Osteoblast (primary cell): Measurements from ENCODE around the gene ZNF496. TPM values are rescaled to one million over a fixed set of nuclear protein-coding genes. Genes with fewer than 3 reads are reported as not detected.

Source experiments
- DNase-seq: peaks from one replicate; pipeline ENCODE4 v3.0.0; 2011; ENCODE audit warnings: low spot score, mixed read lengths; ENCODE audit not compliant: insufficient read length; ENCODE audit errors: missing footprints
- H2AFZ ChIP-seq: 2 replicates; pipeline ENCODE4 v1.6.0; 2011; ENCODE audit warnings: mild to moderate bottlenecking, low read length
- H3K27ac ChIP-seq: 2 replicates; pipeline ENCODE4 v1.5.1; 2011; ENCODE audit warnings: mild to moderate bottlenecking, low read depth, low read length, moderate library complexity
- H3K27me3 ChIP-seq: 2 replicates; pipeline ENCODE4 v1.6.0; 2012; ENCODE audit warnings: mild to moderate bottlenecking, control low read depth, inconsistent platforms, low read length, moderate library complexity; ENCODE audit not compliant: insufficient read depth
- H3K36me3 ChIP-seq: 2 replicates; pipeline ENCODE4 v1.5.1; 2011; ENCODE audit warnings: mild to moderate bottlenecking, low read length, control low read depth, moderate library complexity; ENCODE audit not compliant: insufficient read depth
- H3K4me1 ChIP-seq: 2 replicates; pipeline ENCODE4 v1.5.1; 2011; ENCODE audit warnings: mild to moderate bottlenecking, low read length, control low read depth, moderate library complexity; ENCODE audit not compliant: insufficient read depth
- H3K4me2 ChIP-seq: 2 replicates; pipeline ENCODE4 v1.6.0; 2011; ENCODE audit warnings: mild to moderate bottlenecking, low read length; ENCODE audit not compliant: insufficient read depth
- H3K4me3 ChIP-seq: fragments of 200-600 bp; sonication (generic); 3 replicates; pipeline ENCODE4 v1.5.1; 2012; ENCODE audit warnings: mild to moderate bottlenecking, low read length, inconsistent platforms; ENCODE audit not compliant: insufficient read depth
- H3K79me2 ChIP-seq: 2 replicates; pipeline ENCODE4 v1.6.0; 2012; ENCODE audit warnings: mild to moderate bottlenecking, low read length, control low read depth, inconsistent platforms; ENCODE audit not compliant: insufficient read depth
- H3K9me3 ChIP-seq: 2 replicates; pipeline ENCODE4 v1.5.1; 2011; ENCODE audit warnings: low read depth, low read length, control low read depth
- H4K20me1 ChIP-seq: 2 replicates; pipeline ENCODE4 v1.6.0; 2012; ENCODE audit warnings: mild to moderate bottlenecking, low read length, control low read depth; ENCODE audit not compliant: insufficient read depth
- CTCF ChIP-seq: IDR thresholded peaks from 2 replicates; pipeline ENCODE4 v1.5.1; 2011; ENCODE audit warnings: mild to moderate bottlenecking, low read depth, low read length, moderate library complexity; ENCODE audit errors: extremely low read depth
- total RNA-seq: library from RNA; depleted of rRNA; stranded (reverse); fragments of >200 nt; gene quantifications from 2 replicates; pipeline ENCODE4 v1.2.3, GENCODE V29; 2012

ZNF496 gene
- total RNA-seq, 1 donor: 29.3 TPM

- H3K9me3 ChIP-seq: no peaks in the 10 kb centered on the region
- H3K4me1 ChIP-seq: peaks cover 5% of the 10 kb centered on the region
- no peak for TF ChIP-seq CTCF
- peaks cover 11% of the 10 kb centered on the region for H4K20me1 ChIP-seq
- no peaks in the 10 kb centered on the region for H3K27me3 ChIP-seq
- no peak overlapping the region for H3K4me2 ChIP-seq
- H3K27ac ChIP-seq: no peak overlapping the region
- H3K36me3 ChIP-seq: peaks cover 55% of the 10 kb centered on the region
- peaks cover 31% of the 10 kb centered on the region for H3K79me2 ChIP-seq
- no peak overlapping the region for H2AFZ ChIP-seq
- no peak overlapping the region for H3K4me3 ChIP-seq
- DNase-seq: no peak
Measured at GRCh38 chr1:247326411-247327130, 5.1 kb downstream of the ZNF496 start.

DNA sequence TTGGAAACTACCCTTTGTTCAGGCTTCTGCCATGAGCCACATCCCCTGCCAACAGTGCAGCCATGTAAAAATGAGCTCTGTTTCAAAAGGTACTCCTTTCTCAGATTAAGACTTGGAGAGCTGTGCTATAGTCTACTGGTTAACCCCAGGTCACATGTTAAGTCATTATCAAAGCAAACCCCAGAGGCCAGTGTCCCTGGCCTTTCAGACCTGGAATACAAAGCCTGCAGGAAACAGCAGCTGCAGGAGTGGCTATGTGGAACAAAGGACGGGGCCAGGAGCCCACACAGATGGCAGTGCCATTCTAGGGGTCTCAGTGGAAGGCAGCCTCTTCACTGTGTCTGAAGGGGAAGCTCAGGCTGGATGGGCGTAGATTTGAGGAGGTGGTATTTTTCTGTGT lies 6.7 kb downstream of the ZNF496 start:
- no peak overlapping the region for H3K4me2 ChIP-seq
- H3K9me3 ChIP-seq: no peaks in the 10 kb centered on the region
- peaks cover 2% of the 10 kb centered on the region for H4K20me1 ChIP-seq
- H3K79me2 ChIP-seq: peaks cover 17% of the 10 kb centered on the region
- DNase-seq: no peak
- H3K4me1 ChIP-seq: no peaks in the 10 kb centered on the region
- H3K36me3 ChIP-seq: peaks cover 65% of the 10 kb centered on the region
- TF ChIP-seq CTCF: no peak
- no peak overlapping the region for H3K4me3 ChIP-seq
- H3K27me3 ChIP-seq: no peaks in the 10 kb centered on the region
- H3K27ac ChIP-seq: no peak overlapping the region
- no peak overlapping the region for H2AFZ ChIP-seq

GRCh38 chr1:247324204-247324787 lies 7.4 kb downstream of the ZNF496 start:
- no peaks in the 10 kb centered on the region for H3K4me1 ChIP-seq
- no peak overlapping the region for H2AFZ ChIP-seq
- H3K36me3 ChIP-seq: peaks cover 61% of the 10 kb centered on the region
- no peaks in the 10 kb centered on the region for H4K20me1 ChIP-seq
- no peaks in the 10 kb centered on the region for H3K27me3 ChIP-seq
- no peaks in the 10 kb centered on the region for H3K9me3 ChIP-seq
- DNase-seq: no peak
- H3K4me3 ChIP-seq: no peak overlapping the region
- peaks cover 10% of the 10 kb centered on the region for H3K79me2 ChIP-seq
- TF ChIP-seq CTCF: no peak
- H3K27ac ChIP-seq: no peak overlapping the region
- no peak overlapping the region for H3K4me2 ChIP-seq

DNA sequence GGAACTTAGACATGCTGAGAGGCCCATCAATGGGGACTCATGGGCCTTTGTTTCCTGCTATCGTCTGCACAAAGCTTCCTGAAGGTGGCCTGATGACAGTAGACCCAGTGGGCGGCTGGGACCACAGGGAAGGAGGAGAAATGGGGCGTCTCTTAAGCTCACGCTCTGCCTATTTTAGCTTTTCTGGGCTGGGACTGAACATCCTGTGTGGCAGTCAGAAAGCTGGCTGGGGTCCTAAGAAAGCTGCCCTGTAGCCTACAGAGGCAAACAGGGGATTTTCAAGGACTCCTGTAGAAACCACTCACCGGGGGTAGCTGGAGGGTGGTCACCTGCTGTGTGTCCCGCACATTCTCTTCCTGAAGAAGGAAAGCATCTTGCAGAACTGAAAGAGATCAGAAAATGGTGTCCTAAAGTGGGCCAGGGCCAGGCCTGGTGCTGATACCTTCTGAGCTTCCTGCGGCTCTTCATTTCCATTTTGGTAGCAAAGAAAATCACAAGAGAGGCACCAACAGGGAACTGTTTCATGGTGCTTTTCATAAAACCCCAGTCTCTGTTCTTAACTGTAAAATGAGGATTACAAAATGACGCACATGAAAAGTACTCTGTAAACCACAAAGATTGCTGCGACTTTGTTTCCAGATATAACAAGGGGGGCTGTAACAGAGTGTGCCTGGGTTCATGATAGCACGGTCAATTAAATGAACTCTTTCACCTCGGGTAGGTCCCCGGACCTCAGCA lies 8.6 kb downstream of the ZNF496 start:
- Histone ChIP-seq H2AFZ (no peak overlapping the region), H3K4me2 (no peak overlapping the region), H4K20me1 (no peaks in the 10 kb centered on the region), H3K36me3 (peaks cover 50% of the 10 kb centered on the region), H3K27ac (no peak overlapping the region), H3K9me3 (no peaks in the 10 kb centered on the region), H3K4me3 (no peak overlapping the region), H3K79me2 (peaks cover 5% of the 10 kb centered on the region), H3K4me1 (no peaks in the 10 kb centered on the region), H3K27me3 (no peaks in the 10 kb centered on the region)
- DNase-seq: no peak
- no peak for TF ChIP-seq CTCF
